Suppressor macrophage (primary cell): ENCODE data around the gene SFT2D1.
A peak's percentile ranks its signal among the peaks of the same experiment; 100 is the strongest.

Experiments used
- DNase-seq, 4 experiments: peaks; one replicate each; pipeline ENCODE4 v3.0.0-alpha.2; 2020 to 2022

The SFT2D1 gene

GRCh38 chr6:166306378-166307081 lies 35.8 kb downstream of the SFT2D1 start:
- no peak for DNase-seq

DNA sequence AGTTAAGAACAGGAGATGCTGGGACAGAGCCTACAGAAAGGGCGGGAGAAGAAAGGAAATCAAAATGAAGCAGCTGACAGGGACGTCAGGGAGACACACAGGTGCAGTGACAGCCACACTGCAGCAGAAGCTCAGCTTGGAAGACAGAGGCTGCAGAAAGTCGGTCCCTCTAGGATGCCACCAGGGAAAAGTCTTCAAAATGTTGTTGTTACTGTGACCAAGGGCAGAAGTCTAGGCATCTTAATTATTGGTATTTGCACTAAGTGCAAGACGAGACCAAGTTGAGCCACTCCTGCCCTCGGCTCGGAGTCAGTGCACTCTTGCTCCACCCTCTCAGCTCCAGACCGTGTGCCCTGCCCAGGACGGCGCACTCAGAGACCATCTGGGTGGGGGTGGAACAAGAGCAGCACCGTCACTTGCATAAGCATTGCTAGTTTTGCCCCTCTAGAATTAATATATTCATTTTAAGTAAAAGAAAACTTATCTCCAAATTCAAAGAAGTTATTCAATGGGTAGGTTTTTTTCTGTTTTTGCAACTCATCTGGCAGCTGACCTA lies 36.7 kb downstream of the SFT2D1 start:
- no peak for DNase-seq

- DNase-seq = no peak
Measured at GRCh38 chr6:166304106-166304505, 38.2 kb downstream of the SFT2D1 start.

DNA sequence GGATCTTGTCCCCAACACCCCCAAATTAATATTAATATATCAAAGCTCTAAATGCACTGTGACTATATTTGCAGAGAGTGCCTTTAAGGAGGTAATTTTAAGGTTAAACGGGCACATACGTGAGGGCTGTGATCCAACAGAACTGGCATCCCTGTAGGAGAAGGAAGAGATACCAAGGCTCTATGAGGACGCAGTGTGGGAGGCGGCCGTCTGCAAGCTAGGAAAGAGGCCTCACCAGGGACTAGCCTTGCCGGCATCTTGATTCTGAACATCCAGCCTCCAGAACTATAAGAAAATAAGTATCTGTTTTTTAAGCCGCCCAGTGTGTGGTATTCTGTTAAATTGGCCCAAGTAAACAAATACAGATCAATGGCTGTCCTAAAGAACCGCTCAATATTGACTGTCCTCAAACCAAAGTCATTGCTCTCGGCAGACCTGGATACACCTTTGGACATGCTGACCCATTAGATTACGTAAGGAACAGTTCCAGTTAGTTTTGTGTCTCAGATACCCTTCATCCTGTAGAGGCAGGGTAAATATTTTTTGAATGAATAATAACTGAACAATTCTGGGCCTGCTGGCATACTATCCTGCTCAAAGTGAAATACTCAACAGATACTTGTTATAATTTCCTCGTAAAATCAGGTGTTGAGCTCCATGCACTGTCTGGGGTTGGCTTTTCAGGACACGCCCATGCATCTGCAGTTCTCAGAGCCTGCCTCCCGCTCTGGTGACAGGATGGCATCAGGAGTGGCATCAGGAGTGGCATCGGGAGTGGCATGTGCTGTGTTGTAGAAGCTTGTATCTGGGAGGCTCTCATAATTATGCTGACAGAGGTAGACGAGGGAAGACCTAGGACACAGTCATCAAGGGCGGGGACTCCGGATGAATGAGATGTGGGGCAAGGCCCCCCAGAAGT lies 40.5 kb downstream of the SFT2D1 start:
- no peak for DNase-seq

GRCh38 chr6:166300357-166300987 lies 41.9 kb downstream of the SFT2D1 start:
- no peak for DNase-seq

DNA sequence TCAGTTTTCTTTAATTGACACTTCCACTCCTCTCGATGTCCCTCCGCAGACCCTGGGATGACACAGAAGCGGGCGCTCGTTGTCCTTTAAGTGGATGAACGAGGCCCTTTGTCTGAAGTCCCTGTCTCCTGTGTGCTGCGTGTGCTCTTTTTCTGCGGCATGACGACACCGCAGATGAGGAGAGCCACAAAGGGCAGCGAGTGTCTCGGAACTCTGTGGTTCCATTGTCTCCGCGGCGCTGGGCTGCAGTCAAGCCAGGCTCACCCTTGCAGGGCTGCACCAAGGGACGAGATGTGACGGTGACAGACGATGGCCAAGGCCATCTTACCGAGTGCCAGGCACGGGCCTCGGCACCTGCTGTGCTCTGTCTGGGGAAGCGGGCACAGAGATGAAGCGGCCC lies 44.7 kb downstream of the SFT2D1 start:
- no peak for DNase-seq

GRCh38 chr6:166296035-166296883 lies 46.1 kb downstream of the SFT2D1 start:
- DNase-seq = peak in 1 of 4 experiments; percentile 47

DNA sequence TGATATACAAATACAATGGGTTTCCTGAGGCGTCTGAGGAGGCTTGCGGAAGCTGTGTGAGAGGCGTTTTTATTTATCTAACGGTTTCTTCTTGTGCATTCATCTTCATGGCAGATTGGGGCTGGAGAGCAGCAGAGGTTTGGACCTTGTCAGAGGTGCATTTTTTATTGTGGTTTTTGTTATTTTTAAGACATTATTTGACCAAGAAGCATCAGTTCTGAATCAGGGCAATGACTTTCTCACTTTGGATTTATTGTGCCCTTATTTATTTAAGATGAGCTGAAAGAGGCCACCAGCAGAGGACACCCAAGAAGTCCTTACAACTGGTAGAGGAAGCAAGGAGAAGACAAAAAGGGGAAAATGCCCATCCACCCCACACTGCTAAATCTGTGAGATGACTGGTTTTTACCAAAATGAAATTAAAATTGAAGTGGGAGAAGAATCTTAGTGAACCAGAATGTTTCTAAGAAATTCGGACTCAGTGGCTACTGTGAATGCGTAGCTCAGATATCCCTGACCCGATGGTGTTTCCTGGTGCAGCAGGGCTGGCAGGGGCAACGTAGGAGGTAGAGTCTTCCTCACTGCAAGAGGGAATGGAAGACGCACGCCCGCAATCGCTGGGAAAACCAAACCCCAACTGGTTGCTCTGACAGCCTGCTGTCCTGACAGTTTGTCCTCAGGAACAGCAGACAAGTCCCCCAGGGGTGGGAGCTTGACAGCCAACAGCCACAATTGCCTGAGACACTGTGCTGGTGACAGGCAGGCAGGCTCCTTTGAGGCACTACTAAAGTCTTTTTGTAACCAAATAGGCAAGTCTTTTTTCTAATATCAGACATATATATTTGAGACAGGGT lies 48.4 kb downstream of the SFT2D1 start:
- DNase-seq = no peak

DNA sequence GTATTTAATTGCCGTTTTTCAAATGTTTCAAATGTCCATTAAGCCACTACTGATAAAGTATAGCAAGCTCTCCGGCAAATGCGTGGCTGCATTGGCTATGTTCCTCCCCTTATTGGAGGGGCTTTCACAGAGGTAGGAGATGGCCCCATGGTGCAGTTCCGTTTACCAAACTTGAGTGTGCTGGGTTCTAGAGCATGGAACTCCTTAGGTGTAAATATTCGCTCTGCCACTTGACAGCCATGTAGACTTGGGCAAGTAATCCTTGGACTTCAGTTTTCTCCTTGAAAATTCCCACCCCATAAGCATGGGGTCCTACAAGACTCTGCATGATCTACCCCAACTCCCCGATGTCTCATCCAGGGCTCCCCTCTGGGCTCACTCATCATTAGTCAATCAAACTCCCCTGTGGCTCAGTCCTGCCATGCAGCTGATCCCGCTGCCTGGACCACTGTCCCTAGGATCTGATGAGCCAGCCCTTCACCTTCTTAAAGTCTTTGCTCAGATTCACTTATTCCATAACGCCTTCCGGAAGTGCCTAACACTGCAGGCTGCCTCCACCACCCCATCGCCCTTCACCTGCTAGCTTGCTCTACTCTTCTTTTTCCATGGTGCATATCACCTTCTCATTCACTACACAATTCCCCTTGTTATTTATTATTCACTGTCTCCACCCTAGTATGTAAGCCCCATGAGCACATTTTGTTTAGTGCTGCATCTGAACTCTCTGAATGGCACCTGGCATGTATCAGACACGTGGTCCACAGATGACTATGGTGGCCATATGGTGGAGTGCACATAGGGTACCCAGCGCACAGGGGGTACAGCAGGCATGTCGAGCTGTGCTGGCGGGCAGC lies 52.9 kb downstream of the SFT2D1 start:
- no peak for DNase-seq

DNA sequence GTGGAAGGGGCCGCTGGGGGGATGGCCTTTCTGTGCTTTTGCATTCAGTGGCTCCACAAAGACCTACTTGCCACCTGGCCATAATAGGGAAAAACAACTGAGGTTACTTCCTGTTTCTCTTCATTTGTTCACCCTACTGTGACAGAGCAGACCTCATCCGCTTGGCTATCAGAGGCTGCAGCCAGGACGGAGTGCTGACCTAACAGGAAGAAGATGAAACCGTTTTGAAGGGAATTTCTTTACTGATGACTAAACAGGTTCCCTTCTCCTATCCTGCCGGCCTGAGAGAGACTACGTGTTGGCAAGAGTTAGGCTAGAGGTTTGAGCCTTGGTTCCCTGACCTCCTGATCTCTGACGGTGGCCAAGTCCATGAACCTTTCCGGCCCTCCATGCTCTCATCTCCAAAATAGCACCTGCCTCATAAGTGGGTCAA lies 55.5 kb downstream of the SFT2D1 start:
- peak; percentile 47 to 80 (median 62) for DNase-seq

DNA sequence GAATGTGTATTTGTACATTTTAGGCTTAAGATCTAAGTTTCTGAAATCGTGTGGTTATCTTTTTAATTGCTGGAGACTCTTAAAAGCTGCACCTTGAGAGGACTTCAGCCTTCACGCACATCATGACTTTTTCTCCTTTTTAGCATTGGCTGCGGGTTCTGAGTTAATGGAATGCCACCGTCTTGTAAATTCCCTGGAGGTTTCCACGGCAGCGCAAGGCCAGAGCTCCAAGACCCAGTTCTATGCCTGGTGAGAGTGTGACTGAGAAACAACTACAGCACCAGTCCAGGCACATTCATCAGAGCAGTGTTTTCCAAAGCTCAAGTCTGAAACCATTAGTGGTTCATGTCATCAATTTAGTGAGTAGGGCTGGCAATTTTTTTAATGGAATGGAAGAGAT lies 57.1 kb downstream of the SFT2D1 start:
- DNase-seq = no peak

- no peak for DNase-seq
Measured at GRCh38 chr6:166284640-166285039, 57.7 kb downstream of the SFT2D1 start.

GRCh38 chr6:166282394-166283032 lies 59.8 kb downstream of the SFT2D1 start:
- no peak for DNase-seq

GRCh38 chr6:166281104-166281503 lies 61.2 kb downstream of the SFT2D1 start:
- no peak for DNase-seq

- no peak for DNase-seq
Measured at GRCh38 chr6:166279393-166279679, 63.0 kb downstream of the SFT2D1 start.

DNA sequence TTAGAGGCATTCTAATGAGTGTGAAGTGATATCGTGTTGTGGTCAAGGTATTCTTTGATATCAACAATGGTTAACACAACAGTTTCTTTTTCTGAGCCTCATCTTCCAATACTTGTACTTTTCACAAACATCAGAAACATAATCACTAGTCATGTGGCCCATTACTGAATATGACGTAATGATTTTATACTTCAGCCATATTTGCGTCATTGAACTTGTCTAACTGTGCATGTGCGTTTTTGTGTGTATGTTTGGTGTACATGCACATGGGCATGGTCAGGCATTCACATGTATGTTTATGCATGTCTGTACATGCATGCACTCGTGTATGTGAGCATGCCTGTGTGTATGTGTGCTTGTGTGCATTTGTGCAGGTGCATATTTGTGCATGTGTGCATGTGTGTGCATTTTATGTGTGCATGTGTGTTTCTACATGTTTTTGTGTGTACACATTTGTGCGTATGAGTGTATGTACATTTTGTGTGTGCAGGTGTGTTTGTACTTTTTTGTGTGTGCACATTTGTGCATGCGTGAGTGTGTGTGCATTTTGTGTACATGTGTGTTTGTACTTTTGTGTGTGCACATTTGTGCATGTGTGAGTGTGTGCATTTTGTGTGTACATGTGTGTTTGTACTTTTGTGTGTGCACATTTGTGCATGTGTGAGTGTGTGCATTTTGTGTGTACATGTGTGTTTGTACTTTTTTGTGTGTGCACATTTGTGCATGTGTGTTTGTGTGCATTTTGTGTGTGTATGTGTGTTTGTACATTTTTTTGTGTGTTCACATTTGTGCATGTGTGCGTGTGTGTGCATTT lies 63.6 kb downstream of the SFT2D1 start:
- DNase-seq = no peak

- no peak for DNase-seq
Measured at GRCh38 chr6:166277892-166278578, 64.3 kb downstream of the SFT2D1 start.

GRCh38 chr6:166277018-166277417 lies 65.3 kb downstream of the SFT2D1 start:
- no peak for DNase-seq
